ENCODE results near the gene SLC25A51.
"Not testable (repeated sequence)": the region's sequence is repeated elsewhere in the genome, so short reads cannot be mapped to it uniquely, and the experiment has no call there.

Gene SLC25A51

GRCh38 chr9:37902131-37902530 lies 1.8 kb downstream of the SLC25A51 start:
- DNase-seq, result no peak

DNA sequence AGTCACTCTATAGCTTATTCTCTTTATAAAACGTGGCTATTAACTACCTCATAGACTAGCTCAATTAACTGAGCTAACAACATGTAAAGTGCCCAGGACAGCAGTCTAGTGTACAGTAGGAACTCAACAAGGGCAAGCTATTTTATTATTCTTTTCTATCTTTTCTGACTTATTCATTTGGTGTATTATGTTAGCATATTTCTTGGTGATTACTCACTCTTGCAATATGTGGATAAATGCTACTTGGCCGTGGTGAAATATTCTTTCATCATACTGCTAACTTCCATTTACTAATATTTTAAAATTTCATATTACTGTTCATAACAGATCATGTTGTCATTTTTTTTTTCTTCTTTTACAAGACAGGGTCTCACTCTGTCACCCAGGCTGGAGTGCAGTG lies 4.9 kb downstream of the SLC25A51 start:
- DNase-seq, result no peak

DNA sequence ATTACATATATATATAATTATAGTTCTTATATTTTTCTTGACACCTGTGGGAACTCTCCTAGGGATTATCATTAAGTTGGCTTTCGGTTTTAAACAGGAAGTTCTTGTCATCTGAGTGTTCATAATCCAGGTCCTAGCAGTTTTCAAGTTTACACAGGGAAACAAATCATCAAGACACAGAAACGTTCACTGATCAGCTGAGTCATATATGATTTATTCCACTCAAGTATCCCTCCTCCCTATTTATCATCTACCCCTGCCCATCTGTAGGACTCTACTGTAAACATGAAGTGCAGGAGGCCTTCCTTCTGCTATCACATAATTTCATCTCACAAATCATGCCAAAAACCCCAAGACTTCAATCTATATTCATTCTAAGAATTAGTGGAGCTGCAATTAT lies 6.3 kb downstream of the SLC25A51 start:
- no peak for DNase-seq

DNA sequence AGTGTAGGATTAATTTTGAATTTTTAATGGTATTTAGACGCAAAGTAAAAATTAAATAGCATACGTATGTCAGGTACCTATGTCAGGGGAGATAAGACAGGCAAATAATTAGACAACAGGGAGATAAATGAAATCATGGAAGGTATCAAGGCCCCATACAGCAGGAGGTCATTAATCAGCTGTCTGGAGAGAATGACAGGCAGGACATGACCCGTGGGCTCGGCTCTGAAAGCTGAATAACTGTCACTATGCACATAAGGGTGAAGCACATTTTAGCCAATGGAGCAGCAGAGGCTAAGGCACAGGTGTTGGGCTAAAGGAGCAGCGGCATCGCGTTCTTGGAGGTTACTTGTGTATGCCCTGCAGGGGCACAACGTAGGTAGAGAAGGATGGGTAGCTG lies 11.9 kb downstream of the SLC25A51 start:
- DNase-seq, result no peak

DNA sequence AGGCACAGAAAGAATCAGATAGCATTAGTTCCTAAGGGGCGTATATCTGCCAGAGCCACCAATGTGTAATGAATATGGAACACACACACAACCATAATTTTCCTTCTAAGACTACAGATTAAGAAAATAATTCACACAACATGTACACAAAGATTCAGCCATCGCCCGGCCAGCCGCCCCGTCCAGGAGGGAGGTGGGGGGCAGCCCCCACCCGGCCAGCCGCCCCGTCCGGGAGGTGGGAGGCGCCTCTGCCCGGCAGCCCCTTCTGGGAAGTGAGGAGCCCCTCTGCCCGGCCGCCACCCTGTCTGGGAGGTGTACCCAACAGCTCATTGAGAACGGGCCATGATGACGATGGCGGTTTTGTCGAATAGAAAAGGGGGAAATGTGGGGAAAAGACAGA lies 12.9 kb downstream of the SLC25A51 start:
- DNase-seq, result not testable (repeated sequence)

DNA sequence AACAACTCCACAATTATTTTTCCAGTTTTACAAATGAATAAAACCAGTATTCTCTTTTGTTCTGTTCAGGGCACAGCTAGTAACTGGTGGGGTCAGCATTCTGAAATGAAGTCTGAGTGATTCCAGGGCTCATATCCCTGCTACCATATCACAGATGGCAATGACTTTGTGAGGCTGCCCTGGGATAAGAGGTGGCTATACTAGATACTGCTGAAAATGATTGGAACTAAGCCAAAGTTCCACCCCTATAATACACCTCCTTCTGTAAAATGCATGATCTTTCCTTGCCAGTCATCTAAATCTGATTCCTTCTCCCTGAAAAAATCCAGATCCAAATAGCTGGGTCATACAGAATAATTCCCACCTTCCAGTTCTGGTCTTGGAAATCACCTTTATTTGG lies 14.4 kb downstream of the SLC25A51 start:
- no peak for DNase-seq

DNA sequence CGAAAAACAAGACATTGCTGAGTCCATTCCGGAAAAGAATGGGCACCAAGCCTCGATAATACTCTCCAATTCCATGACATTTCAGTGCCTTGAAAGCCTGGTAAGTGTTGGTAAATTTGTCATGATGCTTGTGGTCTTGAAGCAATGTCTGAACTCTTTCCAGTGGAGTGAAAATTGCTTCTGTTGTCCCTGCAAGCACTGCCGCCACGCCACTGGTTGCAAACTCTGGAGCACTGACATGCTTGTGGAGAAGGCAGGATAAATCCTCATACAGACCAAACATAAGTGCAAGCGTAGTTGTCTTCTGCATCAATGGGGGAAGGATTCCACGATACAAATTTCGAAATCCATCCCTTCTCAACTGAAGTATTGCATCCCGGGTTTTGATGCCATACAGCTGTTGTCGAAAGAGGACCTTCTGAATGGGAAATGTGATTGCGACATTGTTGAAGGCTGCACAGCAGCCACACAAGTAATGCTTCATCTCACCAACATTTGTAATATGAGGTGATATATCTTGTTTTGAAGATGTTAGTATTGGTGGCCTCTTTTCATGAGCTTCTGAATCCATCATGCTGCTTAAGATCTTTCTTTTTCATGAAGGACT lies 15.8 kb downstream of the SLC25A51 start:
- not testable (repeated sequence) for DNase-seq

- no peak for DNase-seq
Measured at GRCh38 chr9:37880916-37881479, 22.9 kb downstream of the SLC25A51 start.

- no peak for DNase-seq
Measured at GRCh38 chr9:37876376-37876775, 27.6 kb downstream of the SLC25A51 start.

- no peak for DNase-seq
Measured at GRCh38 chr9:37873955-37874354, 30.0 kb downstream of the SLC25A51 start.

DNA sequence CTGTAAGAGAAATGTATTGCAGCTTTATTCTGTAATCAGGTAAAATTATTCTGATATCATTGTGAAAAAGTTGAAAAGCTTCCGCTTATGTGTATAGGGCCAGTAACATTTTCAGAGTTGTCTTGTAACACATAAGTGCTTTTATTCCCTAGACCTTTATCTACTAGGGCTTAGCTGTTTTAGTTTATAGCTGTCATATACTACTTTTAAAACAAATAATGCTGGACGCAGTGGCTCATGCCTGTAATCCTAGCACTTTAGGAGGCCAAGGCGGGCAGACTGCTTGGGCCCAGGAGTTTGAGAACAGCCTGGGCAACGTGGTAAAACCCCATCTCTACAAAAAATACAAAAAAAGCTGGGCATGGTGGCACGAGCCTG lies 33.1 kb downstream of the SLC25A51 start:
- DNase-seq, result no peak

DNA sequence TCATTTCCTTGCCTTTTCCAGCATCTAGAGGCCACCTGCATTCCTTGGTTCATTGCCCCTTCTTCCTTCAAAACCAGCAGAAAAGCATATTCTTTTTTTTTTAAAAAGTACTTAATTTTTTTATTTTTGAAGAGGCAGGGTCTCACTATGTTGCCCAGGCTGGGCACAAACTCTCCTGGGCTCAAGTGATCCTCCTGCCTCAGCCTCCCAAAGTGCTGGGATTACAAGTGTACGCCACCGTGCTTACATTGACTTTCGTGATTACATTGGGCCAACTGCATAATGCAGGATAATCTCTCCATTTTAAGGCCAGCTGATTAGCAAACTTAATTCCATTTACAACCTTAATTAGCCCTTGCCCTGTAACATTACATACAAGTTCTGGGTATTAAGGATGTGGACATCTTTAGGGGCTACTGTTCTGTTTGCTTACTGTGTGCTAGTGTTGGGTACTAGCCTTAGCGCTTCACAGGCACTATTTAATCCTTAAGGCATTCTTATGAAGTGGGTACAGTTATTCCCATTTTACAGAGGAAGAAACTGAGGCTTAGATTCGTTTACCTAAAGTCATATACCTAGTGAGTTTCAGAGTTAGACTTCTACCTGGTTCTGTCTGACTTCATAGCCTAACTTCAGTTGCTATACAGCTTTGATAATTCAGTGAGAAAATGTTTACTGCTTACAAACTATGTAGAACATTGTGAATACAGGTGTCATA lies 33.7 kb downstream of the SLC25A51 start:
- DNase-seq, result no peak

GRCh38 chr9:37862530-37862929 lies 41.4 kb downstream of the SLC25A51 start:
- DNase-seq, result no peak

DNA sequence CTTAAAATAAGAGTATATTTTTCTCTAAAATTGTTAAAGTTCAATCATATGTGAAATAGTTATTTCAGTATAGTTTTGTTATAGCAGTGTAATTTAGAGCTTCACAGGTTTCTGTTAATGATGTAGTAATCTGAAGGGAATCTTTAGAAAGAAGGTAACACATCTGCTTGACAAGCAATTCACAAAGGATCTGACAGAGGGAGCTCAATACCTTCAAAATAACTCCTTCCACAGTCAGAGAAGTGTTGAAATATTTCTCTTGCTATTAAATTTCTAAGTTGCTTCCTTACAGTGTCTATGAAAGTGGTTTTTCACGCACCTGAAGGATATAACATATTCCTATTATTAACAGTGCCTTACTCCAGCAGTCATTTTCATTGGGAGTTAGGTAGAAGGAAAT lies 44.9 kb downstream of the SLC25A51 start:
- DNase-seq, result peak in 1 of 2 experiments; percentile 0

GRCh38 chr9:37856551-37856950 lies 47.4 kb downstream of the SLC25A51 start:
- no peak for DNase-seq

- DNase-seq, result no peak
Measured at GRCh38 chr9:37852222-37852621, 51.7 kb downstream of the SLC25A51 start.

DNA sequence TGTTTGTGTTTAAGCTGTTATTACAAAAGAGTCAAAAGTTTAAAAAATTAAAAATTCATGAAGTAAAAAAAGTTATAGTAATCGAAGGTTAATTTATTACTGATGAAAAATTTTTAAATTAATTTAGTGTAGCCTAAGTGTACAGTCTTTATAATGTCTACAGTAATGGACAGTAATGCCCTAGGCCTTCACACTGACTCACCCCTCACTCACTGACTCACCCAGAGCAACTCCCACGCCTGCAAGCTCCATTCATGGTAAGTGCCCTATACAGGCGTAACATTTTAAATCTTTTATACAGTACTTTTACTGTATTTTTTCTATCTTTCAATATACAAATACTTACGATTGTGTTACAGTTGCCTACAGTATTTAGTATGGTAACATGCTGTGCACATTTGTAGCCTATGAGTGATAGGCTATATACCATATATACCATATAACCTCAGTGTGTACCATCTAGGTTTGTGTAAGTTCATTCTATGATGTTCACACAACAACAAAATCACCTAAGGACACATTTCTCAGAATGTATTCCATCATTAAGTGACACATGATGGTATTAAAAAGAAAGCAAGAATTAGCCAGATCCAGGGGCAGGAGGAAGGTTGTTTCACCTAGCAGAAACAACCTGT lies 63.2 kb downstream of the SLC25A51 start:
- DNase-seq, result no peak

DNA sequence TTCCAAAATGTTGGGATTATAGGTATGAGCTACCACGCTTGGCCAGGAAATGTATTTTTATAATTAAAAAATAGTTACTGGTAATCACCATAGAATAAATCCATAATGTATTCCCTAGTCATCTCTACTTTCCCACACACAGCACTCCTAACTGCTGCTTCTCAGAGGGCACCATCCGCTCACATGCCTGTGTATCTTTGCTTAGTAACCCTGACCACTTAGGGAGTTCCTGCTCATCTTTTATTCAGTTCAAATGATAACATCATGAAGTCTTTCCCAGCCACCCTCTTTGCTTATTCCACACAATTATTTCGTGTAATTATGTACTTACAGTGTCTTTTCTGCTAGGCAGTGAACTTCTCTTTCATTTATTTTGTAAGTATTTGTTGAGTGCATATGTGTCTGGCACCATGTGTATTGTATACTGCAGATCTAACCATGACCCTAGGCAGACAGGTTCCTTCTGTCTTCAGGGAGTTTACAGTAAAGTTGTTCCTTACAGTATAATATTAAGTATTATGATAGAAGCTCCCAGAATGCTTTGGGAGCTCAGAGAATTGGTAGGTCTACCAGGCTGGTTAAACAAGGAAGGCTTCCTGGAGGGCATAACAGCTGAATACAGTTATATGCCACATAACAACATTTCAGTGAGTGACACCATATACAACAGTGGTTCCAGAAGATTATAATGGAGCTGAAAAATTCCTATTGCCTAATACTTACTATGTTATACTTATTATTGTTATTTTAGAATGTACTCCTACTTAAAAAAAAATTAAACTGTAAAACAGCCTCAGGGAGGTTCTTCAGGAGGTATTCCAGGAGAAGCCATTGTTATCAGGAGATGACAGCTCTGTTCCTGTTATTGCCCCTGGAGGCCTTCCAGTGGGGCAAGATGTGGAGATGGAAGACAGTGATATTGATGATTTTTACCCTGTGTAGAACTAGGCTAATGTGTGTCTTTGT lies 64.1 kb downstream of the SLC25A51 start:
- no peak for DNase-seq
